Activated B cell treated with CpG ODN at 0.5 μM for 24 hours (primary cell): Measurements from ENCODE around the gene SMURF2. TPM values are rescaled to one million over a fixed set of nuclear protein-coding genes. Genes with fewer than 3 reads are reported as not detected.

ENCODE experiments used
- ATAC-seq: fragments of 200-7000 bp; cut with Tn5 transposase; one replicate; pipeline ENCODE4 v1.10.0; 2021; ENCODE audit warnings: low read depth, mild to moderate bottlenecking, moderate library complexity
- CTCF ChIA-PET: fragments of 350-600 bp; sonication (Branson Sonifier 250); formaldehyde crosslinking; loops from one replicate; lab custom pipeline; 2021; ENCODE audit warnings: antibody characterized with exemption; lab: Charles Lee
- POLR2A ChIA-PET: fragments of 350-600 bp; sonication (Branson Sonifier 250); formaldehyde crosslinking; loops from one replicate; lab custom pipeline; 2021; ENCODE audit warnings: antibody characterized with exemption; lab: Charles Lee
- DNase-seq: peaks from one replicate; pipeline ENCODE4 v3.0.0; 2022
- H3K27ac Mint-ChIP-seq: one replicate; pipeline ENCODE4 v1.8.0; 2020; ENCODE audit warnings: mixed read lengths
- H3K27me3 Mint-ChIP-seq: one replicate; pipeline ENCODE4 v1.8.0; 2021; ENCODE audit warnings: mixed read lengths
- H3K36me3 Mint-ChIP-seq: one replicate; pipeline ENCODE4 v1.8.0; 2021; ENCODE audit warnings: low read depth, mixed read lengths
- H3K4me1 Mint-ChIP-seq: one replicate; pipeline ENCODE4 v1.8.0; 2021; ENCODE audit warnings: mixed read lengths
- H3K4me3 Mint-ChIP-seq: one replicate; pipeline ENCODE4 v1.8.0; 2020; ENCODE audit warnings: mild to moderate bottlenecking, mixed read lengths
- H3K9me3 Mint-ChIP-seq: one replicate; pipeline ENCODE4 v1.8.0; 2020; ENCODE audit warnings: mixed read lengths
- intact Hi-C: fragments of 100-400 bp; cut with micrococcal nuclease; formaldehyde crosslinking; loops from one replicate; pipeline ENCODE4 v1.15.1; 2024
- total RNA-seq: library from RNA; stranded (reverse); gene quantifications from 2 replicates; pipeline ENCODE4 v1.2.3, GENCODE V29; 2022
- TF ChIP-seq, protein P1 (sequence below): fragments of 200-600 bp; IDR thresholded peaks from one replicate; pipeline ENCODE4 v1.8.0; 2022; ENCODE audit warnings: antibody characterized with exemption, mild to moderate bottlenecking

SMURF2 gene
- total RNA-seq, 1 donor from 2014 or later, result 23.0 TPM

DNA sequence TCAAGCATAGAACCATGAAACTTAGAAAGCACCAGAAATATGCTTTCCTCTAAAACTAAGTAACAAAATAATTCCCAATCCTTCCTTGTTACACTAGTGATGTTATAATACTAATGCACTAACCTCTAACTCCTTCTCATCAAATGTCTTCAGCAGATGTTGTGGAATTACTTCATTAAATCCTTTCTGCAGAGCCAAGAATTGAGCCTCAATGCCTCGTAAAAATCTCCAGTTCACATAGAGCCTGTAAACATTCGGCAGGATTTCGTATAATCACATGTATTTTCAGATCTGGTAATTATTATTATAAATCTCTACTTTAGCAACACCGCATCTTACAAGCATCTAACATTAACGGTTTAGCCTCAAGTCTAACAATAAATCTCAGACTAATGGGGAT, 110.6 kb downstream of the SMURF2 start:
- DNase-seq (no peak), ATAC-seq (no peak)
- TF ChIP-seq, protein P1, sequence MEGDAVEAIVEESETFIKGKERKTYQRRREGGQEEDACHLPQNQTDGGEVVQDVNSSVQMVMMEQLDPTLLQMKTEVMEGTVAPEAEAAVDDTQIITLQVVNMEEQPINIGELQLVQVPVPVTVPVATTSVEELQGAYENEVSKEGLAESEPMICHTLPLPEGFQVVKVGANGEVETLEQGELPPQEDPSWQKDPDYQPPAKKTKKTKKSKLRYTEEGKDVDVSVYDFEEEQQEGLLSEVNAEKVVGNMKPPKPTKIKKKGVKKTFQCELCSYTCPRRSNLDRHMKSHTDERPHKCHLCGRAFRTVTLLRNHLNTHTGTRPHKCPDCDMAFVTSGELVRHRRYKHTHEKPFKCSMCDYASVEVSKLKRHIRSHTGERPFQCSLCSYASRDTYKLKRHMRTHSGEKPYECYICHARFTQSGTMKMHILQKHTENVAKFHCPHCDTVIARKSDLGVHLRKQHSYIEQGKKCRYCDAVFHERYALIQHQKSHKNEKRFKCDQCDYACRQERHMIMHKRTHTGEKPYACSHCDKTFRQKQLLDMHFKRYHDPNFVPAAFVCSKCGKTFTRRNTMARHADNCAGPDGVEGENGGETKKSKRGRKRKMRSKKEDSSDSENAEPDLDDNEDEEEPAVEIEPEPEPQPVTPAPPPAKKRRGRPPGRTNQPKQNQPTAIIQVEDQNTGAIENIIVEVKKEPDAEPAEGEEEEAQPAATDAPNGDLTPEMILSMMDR, result no peak
- H3K9me3 Mint-ChIP-seq, result no peaks in the 10 kb centered on the region
- H3K4me3 Mint-ChIP-seq, result no peak overlapping the region
- intact Hi-C loops, result no loop called here
- no peaks in the 10 kb centered on the region for H3K27me3 Mint-ChIP-seq
- H3K36me3 Mint-ChIP-seq, result peaks cover 74% of the 10 kb centered on the region
- H3K27ac Mint-ChIP-seq, result no peak overlapping the region
- POLR2A ChIA-PET, result no interaction called here
- CTCF ChIA-PET, result no interaction called here
- H3K4me1 Mint-ChIP-seq, result no peaks in the 10 kb centered on the region

- CTCF ChIA-PET, result no interaction called here
- POLR2A ChIA-PET, result no interaction called here
- Mint-ChIP-seq H3K4me1 (no peaks in the 10 kb centered on the region), H3K4me3 (no peak overlapping the region), H3K36me3 (peaks cover 66% of the 10 kb centered on the region), H3K27ac (no peak overlapping the region), H3K27me3 (no peaks in the 10 kb centered on the region), H3K9me3 (no peaks in the 10 kb centered on the region)
- no peak for DNase-seq
- TF ChIP-seq, protein P1, result no peak
- intact Hi-C loops, result no loop called here
- ATAC-seq, result no peak
Observed at GRCh38 chr17:64547319-64547718, 114.8 kb downstream of the SMURF2 start.

GRCh38 chr17:64546716-64547115, 115.4 kb downstream of the SMURF2 start:
- Mint-ChIP-seq H3K9me3 (no peaks in the 10 kb centered on the region), H3K27ac (no peak overlapping the region), H3K4me3 (no peak overlapping the region), H3K36me3 (peaks cover 66% of the 10 kb centered on the region), H3K4me1 (no peaks in the 10 kb centered on the region), H3K27me3 (no peaks in the 10 kb centered on the region)
- ChIA-PET POLR2A (no interaction called here), CTCF (no interaction called here)
- intact Hi-C loops, result no loop called here
- ATAC-seq (no peak), DNase-seq (no peak)
- TF ChIP-seq, protein P1, result no peak

DNA sequence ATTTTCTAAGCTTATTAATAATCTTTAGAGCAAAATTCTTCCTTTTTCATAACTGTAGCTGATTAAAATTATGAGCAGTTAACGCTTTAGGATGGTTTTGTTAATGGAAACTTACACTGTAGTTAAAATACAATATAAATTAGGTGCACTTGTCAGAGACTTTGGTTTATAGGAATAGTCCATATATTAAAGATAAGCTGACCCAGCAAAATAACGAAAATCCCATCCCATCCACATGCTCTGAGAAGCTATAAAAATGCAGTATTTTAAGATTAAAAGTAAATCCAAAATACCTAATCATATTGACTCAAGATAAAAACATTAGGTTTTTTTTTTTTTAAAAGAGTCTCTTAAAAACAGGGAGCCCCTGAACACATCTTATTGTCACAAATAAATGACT, 117.4 kb downstream of the SMURF2 start:
- intact Hi-C loops, result no loop called here
- peaks cover 55% of the 10 kb centered on the region for H3K36me3 Mint-ChIP-seq
- TF ChIP-seq, protein P1, result no peak
- no peaks in the 10 kb centered on the region for H3K27me3 Mint-ChIP-seq
- DNase-seq (no peak), ATAC-seq (no peak)
- H3K9me3 Mint-ChIP-seq, result no peaks in the 10 kb centered on the region
- no peaks in the 10 kb centered on the region for H3K4me1 Mint-ChIP-seq
- H3K4me3 Mint-ChIP-seq, result no peak overlapping the region
- CTCF ChIA-PET, result interaction anchor here (1.1 kb wide), 1 partner anchor 125 kb away, joined by 3 read pairs; no protein-coding TSS in a partner anchor
- POLR2A ChIA-PET, result interaction anchor here (0.9 kb wide), 1 partner anchor 29 kb away, joined by 7 read pairs; no protein-coding TSS in a partner anchor
- no peak overlapping the region for H3K27ac Mint-ChIP-seq

- TF ChIP-seq, protein P1, result no peak
- no peaks in the 10 kb centered on the region for H3K9me3 Mint-ChIP-seq
Observed at GRCh38 chr17:64540118-64540776, 121.9 kb downstream of the SMURF2 start.

More at GRCh38 chr17:64540118-64540776, 121.9 kb downstream of the SMURF2 start:
- H3K36me3 Mint-ChIP-seq, result peaks cover 64% of the 10 kb centered on the region
- intact Hi-C loops, result no loop called here
- ChIA-PET CTCF (no interaction called here), POLR2A (interaction anchor here (1.6 kb wide), 1 partner anchor 34 kb away, joined by 4 read pairs; the partner anchor contains the start of genes CEP95 and DDX5)
- H3K4me3 Mint-ChIP-seq, result no peak overlapping the region
- DNase-seq (no peak), ATAC-seq (no peak)
- no peaks in the 10 kb centered on the region for H3K4me1 Mint-ChIP-seq
- no peaks in the 10 kb centered on the region for H3K27me3 Mint-ChIP-seq
- no peak overlapping the region for H3K27ac Mint-ChIP-seq
